ENCODE measurements around the gene U2SURP.

U2SURP gene

DNA sequence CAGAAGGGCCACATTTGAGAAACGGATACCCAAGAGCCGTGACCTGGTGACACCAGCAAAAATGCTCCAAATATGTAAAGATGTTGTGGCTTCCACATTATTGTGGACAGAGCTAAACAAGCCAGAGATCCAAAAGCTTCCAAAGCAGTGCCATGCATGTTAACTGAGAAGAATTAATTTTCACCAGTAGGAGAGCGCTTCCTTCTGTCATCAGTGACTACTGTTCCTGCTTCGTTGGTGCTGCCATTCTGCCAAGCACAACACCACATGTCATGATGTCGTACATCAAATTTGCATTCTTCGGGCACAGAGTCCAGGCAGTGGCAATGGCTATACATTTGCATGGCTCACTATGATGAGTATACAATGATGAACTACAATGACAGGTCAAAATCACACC lies 99.1 kb downstream of the U2SURP start:
- DNase-seq (ENCODE audit: low read depth in 2 of 2): no peak

DNA sequence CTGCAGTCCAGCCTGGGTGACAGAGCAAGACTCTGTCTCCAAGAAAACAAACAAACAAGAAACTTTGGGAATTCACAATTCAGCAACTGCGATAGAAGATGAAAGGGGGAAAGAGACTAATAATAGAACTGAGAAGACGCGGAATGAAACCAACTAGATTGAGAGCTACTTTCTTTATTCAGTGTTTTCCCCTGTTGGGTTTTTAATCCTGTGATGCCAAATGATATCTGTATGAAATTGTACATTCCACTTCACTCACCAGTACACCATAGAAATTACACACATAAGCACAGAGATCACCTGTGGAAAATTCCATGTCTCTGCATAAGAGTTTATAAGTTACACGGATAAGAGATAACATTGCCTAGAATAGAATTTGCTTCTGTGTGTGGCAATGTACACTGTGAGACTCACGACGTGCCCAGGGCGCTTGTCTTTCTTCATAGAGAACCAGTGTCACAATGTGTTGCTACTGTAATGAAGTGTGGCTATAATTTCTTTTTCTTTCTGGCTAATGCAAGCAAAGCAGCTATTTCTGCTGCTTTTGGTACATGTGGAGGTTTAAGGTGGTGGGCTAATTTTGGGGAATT lies 100.5 kb downstream of the U2SURP start:
- DNase-seq (ENCODE audit: low read depth in 2 of 2): no peak

GRCh38 chr3:143103652-143104051 lies 102.3 kb downstream of the U2SURP start:
- DNase-seq (ENCODE audit: low read depth in 2 of 2): no peak

- no peak for DNase-seq (ENCODE audit: low read depth in 2 of 2)
Measured at GRCh38 chr3:143105170-143105569, 103.8 kb downstream of the U2SURP start.

- DNase-seq (ENCODE audit: low read depth in 2 of 2): no peak
Measured at GRCh38 chr3:143109861-143110260, 108.5 kb downstream of the U2SURP start.
